GM23248 (cell line): ENCODE results near the gene IQGAP3.

ENCODE experiments used
- EZH2 ChIP-seq: fragments of 200-600 bp; sonication (generic); IDR thresholded peaks from 2 replicates; pipeline ENCODE4 v1.6.1; 2018; ENCODE audit warnings: antibody characterized with exemption, mild to moderate bottlenecking; ENCODE audit not compliant: insufficient read depth, poor library complexity, severe bottlenecking
- EZH2phosphoT487 ChIP-seq: fragments of 200-600 bp; sonication (generic); IDR thresholded peaks from 2 replicates; pipeline ENCODE4 v1.6.1; 2018; ENCODE audit warnings: antibody characterized with exemption, moderate library complexity, mild to moderate bottlenecking, low read depth; ENCODE audit not compliant: insufficient read depth

- TF ChIP-seq EZH2phosphoT487 = no peak
- no peak for TF ChIP-seq EZH2
Measured at GRCh38 chr1:156477526-156478249, 94.7 kb downstream of the IQGAP3 start.
